Ishikawa (cell line): Measurements from ENCODE around the gene GPATCH2L.

ENCODE experiments used
- RAD21 ChIP-seq: IDR thresholded peaks from 2 replicates; pipeline ENCODE4 v1.6.1; 2012; ENCODE audit warnings: low read depth
- YY1 ChIP-seq: IDR thresholded peaks from 2 replicates; pipeline ENCODE4 v1.6.1; 2012; ENCODE audit warnings: low read depth

DNA sequence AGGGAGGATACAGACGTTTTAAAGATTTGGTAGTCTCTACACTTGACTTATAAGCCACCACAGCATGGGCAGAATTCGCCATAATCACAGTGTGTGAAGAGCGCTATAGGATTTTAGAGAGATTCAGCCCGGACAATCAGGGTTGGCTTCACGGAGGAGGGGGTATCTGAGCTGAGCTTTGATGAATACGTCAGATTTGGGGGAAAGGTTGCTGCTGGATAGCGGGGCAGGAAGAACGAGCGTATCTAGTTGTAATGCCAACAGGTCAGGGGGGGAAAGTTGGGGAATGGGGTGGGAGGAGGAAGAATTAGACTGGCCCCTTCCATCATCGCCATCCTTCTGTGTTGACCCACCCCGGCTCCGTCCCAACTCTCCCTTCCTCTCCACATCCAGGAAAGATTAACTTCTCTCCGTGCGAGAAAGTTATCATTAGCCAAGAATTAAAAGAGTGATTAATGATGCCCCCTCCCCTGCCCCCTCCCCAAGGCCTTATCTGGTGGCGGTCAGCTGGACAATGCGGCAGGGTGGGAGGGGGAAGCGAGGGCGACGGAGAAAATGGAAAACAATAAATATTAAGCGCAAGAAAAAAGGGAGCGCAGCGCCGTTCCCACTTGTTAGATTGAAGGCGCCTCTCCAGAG, 13.5 kb upstream of the GPATCH2L start:
- no peak for TF ChIP-seq RAD21
- TF ChIP-seq YY1 = no peak
